Stimulated activated CD4-positive, alpha-beta T cell treated with anti-CD3 and anti-CD28 coated beads, Interleukin-2, amount 100 ng/mL, for 24 hours (primary cell): ENCODE results near the gene PPM1L.
A peak's percentile ranks its signal among the peaks of the same experiment; 100 is the strongest.
"Not testable (repeated sequence)": the region's sequence is repeated elsewhere in the genome, so short reads cannot be mapped to it uniquely, and the experiment has no call there.

Experiments
- DNase-seq, 2 donors: peaks; one replicate each; pipeline ENCODE4 v3.0.0-alpha.2; 2020

Gene PPM1L

DNA sequence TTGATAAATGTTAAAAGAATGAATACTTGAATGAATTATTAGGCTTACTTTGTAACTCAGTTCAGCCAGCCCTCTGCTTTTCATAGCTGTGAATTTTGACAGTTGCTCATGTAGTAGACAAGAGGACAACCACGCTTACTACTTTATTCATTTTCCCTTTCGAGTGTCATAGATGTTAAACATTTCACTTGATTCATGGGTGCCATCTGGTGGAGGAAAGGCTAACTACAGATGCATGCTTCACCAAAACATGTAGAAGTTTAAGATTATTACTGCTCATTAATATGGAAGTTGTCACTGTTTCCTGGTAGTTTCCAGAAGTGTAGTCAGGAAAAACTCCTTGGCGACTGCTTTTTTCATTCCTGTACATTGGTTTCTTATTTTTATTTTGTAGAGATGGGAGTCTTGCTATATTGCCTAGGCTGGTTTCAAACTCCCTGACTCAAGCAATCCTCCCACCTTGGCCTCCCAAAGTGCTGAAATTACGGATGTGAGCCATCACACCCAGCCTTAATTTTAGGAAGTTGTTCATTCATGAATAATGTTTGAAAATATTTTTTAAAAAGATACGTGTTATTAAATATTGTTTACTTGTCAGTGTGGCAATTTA, 186.0 kb downstream of the PPM1L start:
- DNase-seq, result peak; percentile 73 to 83

DNA sequence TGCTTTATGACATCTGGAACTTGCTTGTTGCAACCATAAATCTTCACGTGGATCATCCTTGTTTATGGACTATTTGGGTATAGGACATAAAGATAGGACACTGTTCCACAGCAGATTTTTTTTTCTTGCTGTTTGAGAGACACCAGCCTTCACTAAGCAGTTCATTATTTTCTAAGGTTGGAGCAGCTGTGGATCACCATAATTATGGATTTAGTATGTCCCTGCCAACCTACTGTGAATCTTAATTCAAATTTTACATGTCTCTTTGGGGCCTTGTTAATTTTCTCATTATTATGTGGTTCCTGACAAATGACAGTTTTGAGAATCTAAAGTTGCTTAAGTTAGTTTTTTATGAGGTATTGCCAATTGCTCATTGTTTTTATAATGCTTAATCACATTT, 188.0 kb downstream of the PPM1L start:
- DNase-seq, result no peak

DNA sequence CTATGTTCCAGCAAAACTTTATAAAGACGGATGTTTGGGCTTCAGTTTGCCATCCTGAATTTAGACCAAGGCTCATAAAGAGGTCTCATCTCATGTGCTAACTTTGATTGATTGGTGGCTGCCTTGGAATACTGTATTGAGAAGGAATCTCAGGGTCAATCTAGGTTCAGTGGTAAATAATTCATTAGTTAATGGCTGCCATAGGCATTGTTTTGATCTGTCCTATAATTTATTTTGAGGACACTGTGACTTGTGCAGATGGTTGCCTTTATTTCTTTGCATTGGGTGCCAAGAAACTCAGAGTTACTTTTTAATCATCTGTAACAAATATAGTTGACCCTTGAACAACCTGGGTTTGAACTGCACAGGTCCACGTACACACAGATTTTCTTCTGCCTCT, 189.3 kb downstream of the PPM1L start:
- DNase-seq, result no peak

DNA sequence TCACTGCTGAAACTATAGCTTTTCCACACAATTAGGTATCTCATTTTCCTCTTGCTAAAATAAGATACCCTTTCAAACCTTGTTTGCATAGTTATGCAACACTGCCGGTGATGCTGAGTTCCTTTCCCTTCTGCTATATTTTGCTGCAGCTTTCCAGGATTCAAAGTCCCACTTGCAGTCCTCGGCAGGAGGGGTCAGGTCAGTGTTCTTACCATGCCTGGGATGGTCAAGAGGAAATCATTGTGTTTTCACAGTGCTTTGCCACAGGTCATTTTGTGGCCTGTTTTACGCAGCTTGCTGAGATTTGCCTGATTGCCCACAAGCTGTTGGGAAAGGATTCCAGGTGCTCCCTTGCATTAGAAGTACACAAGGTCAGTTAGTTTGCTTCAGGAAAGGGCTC, 192.2 kb downstream of the PPM1L start:
- DNase-seq, result no peak

DNA sequence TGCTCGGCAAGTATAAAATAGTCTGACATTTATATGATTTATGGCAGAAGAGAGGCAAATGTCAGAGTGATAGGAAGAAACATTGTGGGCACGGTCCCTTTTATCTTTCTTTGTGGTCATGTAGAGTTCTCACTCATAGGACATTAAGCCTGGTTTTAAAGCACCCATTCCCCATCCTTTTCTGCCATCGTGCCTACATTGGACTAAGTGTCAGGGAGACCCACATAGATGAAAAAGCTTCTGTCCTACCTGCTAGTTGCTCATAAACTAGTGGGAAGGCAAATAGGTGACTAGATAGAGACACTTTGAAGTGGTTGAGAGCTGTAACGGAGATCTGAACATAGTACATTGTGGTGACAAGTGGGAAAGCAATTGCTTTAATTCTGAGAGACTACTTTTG, 193.4 kb downstream of the PPM1L start:
- DNase-seq, result no peak

DNA sequence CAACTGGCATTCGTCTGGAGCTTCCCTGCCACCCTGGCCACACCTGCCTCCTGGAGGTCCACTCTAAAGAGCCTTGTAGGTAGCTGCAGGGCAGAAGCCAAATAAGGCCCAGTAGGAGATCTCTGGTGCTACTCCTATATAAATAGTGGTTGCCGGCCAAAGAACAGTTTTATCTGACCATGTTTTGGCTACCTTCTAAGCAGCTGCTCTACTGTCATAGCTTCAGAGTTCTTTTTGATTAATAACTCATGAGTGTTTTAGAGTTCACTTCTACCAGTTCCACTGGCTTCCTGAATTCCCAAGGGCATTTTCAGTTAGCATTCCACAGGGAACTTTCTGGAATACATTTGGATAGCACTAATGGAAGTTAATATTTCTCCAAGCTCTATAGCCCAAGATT, 194.5 kb downstream of the PPM1L start:
- no peak for DNase-seq

DNA sequence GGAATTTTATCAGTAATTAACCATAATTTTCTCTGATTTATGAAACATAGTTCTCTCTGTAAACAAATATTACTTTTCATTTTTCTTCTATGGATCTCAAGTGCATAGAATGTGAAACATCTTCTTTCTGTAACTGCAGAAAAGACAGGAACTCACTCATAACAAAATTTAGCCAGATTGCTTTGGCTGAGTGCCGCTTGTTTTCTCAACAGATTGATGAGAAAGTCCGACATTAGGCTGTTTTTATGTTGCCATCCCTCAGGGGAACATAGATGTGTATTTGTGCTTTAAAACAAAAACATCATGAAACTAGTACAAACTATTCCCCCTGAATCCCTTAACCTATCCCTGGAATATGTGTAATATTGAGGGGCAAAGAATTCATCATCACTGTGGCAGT, 194.9 kb downstream of the PPM1L start:
- DNase-seq, result no peak

DNA sequence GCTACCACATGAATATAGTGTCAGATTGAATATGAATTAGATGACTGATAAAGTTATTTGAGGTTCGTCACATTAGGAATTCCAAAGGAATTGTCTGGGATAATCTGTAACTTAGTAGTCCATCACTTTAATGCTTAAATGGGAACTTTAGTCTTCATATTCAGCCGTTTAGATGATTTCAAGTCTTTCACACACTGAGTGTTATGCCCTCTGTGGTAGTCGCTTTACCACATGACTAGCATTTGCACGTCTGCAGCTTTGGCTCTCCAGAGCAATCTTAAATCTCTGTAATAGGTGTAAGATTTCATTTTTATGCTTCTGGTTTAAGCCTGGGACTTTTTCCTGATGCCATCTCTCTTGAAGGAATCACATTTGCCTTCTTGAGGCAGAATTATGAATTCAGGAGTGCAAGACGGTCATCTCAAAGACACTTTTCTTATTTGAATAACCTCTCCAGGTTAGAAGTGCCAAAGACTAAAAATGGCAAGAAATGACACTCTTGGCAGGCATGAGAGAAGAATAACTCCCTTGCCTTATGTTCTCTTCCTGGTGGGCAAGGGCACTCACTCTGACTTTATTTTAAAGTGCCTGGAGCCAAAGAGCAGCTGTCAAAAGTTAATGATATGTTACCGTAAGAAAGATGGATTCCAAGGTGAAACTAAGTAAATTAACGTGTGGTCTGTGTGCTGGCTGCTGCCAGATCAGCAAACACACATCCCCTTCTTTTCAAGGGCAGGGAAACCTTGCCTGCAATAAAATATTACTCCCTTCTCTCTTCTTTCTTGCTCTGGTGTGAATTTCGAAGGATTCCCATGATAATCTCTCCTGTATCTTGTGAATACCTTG, 195.8 kb downstream of the PPM1L start:
- no peak for DNase-seq

DNA sequence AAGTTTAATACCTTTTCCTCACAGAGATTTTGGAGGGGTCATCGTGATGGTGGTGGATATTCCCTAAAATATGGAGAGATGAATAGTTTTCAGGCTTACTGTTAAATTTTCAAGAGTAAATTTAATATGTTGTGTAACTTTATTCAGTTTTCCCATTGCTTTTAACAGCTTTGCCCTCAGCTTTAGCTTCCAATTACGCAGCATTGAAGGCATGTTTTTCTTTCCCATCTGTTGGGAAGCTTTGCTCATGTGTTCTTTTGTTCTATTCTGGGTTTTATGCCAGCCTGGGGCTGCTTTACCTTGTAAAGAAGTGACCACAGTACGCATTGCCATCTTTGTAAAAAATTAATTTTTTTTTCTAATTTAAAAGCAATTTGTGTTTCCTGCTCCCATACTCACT, 197.7 kb downstream of the PPM1L start:
- no peak for DNase-seq

DNA sequence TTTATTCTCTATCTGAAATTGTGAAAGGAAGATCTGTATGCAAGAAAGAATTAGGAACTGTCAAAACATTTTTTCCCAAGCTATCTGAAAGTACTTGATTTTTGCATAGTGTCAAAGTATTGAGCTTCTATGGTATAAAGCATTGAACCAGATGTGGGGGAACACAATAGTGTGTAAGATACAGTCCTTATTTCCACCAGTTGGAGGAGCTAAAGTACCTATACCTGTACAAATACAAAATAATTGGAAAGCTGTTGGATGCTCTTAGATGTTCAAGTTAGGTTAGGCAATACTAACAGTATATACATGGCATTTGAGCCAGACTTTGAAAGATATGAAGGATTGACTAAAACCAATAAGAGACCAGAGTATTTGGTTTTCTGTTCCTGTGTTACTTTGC, 200.8 kb downstream of the PPM1L start:
- DNase-seq, result no peak

DNA sequence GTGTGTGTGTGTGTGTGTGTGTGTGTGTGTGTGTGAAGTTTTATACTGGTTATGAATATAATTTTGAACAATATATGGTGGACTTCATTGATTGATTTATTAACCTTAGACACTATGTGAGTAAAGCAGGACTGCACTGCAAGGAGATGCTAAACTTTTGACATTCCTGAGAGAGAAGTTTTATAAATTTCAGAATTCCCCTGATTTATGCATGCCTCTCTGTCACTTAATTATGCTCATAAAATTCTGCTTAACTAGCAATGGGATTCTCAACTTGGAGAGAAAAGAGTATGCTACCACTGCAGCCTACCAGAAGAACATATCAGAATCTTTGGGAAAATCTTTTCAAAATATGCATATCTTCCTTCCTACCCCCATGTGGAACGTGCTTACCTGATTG, 204.5 kb downstream of the PPM1L start:
- no peak for DNase-seq

DNA sequence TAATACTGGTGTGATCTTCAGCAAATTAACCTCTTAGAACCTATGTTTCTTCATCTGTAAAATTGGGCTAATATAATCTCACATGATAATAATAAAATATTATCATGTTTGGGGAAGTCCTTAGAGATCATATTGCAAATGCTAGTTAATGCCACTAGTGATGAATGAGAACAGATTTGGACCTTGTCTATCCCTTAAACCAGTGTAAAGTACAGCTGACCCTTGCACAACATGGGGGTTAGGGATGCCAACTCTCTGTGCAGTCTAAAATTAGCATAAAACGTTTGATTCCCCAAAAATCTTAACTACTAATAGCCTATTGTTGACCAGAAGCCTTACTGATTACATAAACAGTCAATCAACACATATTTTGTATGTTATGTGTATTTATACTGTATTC, 207.9 kb downstream of the PPM1L start:
- DNase-seq, result no peak

DNA sequence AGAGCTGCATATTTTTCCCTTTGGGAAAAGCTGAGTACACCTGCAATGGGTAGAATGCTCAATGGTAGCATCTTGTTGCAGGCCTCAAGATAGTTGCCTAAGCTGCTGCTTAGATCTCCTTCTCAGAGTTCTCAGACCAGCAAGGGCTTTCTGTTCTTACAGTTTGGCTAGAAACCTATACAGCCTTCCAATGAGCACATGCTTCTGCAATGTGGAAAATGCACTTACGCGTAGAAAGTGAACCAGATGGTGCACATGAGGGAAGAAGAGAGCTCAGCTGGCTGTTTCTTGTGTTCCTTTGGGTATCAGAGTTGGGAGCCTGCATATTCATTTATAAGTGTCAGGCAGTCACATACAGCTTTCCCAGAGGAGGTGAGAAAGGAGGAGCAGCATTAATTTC, 212.7 kb downstream of the PPM1L start:
- DNase-seq, result no peak

DNA sequence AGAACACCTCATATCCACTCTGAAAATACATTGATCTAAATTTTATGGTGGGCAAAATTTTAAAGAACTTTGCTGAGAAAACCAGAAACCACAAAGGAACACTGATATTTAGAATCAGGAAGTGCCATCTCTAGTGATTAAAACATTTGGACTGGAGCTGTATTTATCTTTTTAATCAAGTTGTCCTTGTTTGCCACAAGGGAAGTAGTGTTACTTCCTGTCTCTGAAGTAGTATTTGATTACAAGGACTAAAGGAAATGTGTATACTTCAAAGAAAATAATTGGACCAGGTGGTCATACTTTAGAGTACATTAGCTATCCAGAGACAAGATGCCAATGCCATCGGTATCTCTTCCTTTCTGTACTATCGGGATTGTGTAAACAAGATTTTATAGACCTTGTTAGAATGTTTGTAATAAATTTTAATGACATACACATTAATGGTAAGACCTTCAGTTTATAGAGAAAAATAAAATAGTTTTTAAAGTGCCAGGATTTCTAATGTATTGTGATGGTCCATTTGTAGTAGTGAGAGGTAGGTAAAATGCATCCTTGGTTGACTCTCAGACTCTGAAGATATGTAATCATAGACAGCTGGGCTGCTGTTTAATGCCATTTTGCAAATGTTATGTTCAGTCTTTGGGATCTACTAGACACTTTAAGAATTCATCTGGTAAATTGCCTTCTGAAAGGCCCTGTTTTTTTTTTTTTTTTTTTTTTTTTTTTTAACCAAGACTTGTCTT, 217.2 kb downstream of the PPM1L start:
- DNase-seq, result no peak

DNA sequence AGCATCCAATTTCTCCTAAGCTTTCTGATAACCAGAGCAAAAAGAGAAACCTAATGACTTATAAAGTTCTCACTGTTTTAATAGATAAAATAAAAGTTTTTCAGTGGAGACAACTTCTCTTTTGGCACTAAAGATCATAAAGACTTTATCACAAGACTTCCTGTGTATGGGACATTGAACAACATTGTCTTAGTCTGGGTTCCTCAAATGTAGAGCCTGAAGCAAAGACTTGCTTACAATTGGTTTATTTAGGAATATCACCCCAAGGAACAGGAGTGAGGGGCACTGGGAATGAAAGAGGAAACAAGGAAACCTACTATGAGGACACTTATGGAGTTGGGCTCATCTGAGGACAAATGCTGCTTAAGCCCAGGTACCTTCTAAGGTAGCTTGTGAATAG, 221.7 kb downstream of the PPM1L start:
- no peak for DNase-seq

DNA sequence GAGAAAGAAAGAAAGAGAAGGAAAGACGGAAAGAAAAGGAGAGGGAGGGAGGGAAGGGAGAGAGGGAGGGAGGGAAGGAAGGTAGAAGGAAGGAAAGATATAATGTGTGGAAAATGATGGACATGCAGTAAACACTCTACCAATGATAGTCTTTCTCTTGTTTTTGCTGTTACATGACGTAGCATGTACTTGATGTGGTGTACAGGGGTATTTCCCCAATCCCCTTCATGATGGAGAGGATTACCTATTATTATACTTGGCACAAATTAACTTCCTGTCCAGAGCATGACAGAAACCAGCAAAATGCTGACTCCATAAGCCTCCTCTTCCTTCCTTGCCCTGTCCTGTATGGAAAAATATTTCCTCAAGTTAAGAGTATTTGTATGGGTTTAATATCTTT, 224.7 kb downstream of the PPM1L start:
- DNase-seq, result no peak

DNA sequence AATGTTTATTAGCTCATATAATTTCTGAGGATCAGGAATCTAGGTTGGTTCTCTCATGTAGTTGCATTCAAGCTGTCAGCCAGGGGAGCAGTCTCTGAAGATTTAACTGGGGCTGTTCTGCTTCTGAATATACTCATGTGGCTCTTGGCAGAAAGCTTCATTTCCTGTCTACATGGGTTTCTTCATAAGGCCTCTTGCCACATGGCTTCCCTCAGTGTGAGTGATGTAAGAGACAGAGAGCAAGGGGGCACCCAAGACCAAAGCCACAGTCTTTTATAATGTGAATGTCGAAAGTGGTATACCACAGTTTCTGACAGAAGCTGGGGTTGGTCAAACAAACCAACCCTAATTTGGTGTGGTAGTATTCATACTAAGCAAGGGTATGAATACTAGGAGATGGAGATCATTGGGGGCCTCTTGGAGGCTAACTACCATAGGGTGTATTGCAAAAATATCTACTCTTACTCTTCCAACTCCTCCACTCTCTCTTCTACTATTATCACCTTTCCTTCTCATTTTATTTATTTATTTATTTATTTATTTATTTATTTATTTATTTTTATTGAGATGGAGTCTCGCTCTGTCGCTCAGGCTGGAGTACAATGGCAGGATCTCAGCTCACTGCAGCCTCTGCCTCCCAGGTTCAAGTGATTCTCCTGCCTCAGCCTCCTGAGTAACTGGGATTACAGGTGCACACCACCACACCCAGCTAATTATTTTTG, 225.3 kb downstream of the PPM1L start:
- DNase-seq, result no peak

DNA sequence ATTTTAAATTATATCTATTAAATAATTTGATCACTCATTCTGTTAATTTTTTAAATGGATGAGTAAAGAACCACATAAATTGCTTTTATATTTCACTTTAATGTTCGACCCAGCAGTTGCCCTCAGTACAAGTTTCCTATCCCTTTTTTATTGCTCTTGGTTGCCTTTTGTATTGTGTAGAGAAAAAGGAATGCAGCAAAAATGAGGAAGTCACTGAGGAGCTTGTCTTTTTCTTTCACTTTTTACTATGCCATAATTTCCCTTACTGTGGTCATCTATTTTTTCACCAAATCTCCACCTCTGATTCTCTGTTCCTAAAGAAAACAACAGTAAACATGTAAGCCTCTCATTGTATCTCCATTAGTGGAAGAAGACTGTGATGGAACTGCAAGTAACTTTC, 226.5 kb downstream of the PPM1L start:
- no peak for DNase-seq

DNA sequence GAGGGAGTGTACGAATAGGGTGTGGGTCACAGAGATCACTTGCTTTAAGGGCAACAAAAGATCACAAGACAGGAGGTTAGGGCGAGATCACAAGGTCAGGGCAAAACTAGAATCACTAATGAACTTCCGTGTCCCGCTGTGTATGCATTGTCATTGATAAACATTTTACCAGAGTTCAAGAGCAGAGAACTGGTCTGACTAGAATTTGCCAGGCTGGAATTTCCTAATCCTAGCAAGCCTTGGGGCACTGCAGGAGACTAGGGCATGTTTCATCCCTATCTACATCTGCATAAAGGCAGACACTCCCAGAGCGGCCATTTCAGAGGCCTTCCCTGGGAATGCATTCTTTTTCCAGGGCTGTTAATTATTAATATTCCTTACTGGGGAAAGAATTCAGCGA, 227.9 kb downstream of the PPM1L start:
- DNase-seq, result not testable (repeated sequence)

DNA sequence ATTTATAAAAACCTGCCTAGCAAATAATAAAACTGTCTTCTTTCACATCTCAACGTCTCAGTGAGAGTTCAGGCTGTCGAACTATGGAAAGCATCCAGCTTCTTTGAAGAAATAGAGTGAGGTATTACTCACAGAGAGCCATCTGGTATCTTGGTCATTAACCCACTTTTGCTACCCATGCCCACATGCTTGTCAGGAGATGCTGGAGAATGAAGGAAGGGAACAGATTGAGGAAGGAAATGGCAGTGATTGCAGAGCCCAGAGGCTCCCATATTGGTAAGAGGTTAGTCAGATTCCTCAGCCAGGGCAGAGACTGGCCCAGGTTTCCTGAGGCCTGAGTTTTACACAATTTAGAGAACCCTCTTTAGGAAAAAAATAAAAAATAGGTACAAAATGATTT, 230.0 kb downstream of the PPM1L start:
- DNase-seq, result no peak

DNA sequence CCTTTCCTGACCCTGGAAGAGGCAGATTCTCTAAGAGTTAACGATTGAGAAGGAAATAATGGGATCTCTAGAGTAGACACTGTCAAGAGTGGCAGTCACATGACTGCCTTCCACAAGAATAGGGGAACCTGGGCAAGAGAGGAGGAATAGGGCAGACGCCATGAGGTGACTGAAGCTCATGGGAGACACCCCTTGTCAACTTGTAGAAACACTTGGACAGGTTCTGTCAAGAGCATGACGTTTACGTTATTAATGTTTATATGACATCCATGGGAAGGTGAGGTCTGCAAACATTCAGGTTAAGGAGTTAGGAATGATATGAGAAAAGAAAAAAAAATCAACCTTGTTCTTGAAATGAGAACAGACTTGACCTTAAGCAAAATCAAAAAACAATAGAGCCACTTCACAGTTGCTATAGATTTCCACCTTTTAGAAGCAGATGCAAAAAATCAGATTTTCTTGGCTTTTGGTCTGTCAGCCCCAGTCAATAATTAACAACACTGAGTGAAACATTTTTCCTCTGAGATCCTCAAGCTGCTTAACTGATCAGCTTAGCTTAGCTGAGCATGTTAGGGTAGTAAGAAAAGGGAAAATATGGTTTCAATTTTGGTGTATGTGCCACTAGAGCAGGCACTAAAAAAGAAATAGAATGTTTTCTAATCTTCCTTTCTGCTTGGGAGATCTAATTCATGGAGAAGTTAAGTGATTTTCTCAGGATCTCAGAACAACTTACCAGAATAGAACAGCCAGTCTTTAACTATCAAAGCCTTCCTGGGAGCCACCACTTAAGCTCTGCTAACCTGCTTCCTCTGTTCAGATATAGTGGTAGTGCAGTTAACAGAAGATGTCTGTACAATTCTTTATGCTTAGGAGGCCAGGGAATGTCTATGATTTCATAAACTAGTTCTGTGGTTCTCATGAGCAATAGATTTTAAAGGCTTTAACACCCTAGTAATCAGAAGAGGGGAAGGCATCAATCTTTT, 232.2 kb downstream of the PPM1L start:
- DNase-seq, result no peak

DNA sequence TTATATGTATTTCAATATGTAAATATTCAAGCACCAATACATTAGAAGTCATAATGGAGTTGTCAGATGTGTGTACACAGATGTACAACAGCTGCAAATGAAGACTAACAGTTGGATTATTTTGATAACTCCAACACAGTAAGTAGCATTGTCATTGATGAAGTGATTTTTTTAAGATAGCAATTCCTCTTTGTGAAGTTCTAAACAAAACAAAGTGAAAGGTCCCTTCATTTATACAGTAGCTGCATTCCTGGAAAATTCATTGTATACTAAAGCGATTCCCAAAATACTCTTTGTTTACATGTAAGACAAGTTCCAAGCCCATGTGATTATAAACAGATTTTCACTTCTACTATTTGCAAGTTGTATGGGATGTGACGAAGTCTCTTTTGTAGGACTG, 234.4 kb downstream of the PPM1L start:
- no peak for DNase-seq
